A673 (cell line): ENCODE measurements around the gene IMMP1L. TPM values are rescaled to one million over a fixed set of nuclear protein-coding genes. Genes with fewer than 3 reads are reported as not detected.

Experiments used
- BruUV-seq: library from RNA; stranded (reverse); fragments of 400-500 nt; replicated peaks from 2 replicates; lab custom pipeline; 2021; lab: Mats Ljungman, UMichigan
- CTCF ChIA-PET: fragments of 300-600 bp; sonication (Branson Sonifier 250); formaldehyde crosslinking; loops from one replicate; lab custom pipeline; 2022; ENCODE audit warnings: antibody characterized with exemption; lab: Charles Lee
- POLR2A ChIA-PET: fragments of 300-600 bp; sonication (Branson Sonifier 250); formaldehyde crosslinking; loops from one replicate; lab custom pipeline; 2022; ENCODE audit warnings: antibody characterized with exemption; ENCODE audit not compliant: low non-redundant PET; lab: Charles Lee
- DNase-seq: peaks from one replicate; pipeline ENCODE4 v3.0.0-alpha.2; 2015; ENCODE audit warnings: low spot score
- H3K27ac ChIP-seq: fragments of 200-600 bp; sonication (generic); 2 replicates; pipeline ENCODE4 v1.5.1; 2016; ENCODE audit warnings: mixed run types, low read depth, mild to moderate bottlenecking, mixed read lengths, antibody characterized with exemption, low read length; ENCODE audit not compliant: poor library complexity, severe bottlenecking
- H3K27me3 ChIP-seq: fragments of 200-600 bp; sonication (generic); replicated peaks from 2 replicates; pipeline ENCODE4 v1.6.1; 2017; ENCODE audit warnings: mixed run types, low read depth, mild to moderate bottlenecking, mixed read lengths, antibody characterized with exemption, low read length; ENCODE audit not compliant: insufficient read depth, poor library complexity
- H3K36me3 ChIP-seq: fragments of 200-600 bp; sonication (generic); 2 replicates; pipeline ENCODE4 v1.6.1; 2016; ENCODE audit warnings: mixed run types, mild to moderate bottlenecking, mixed read lengths, antibody characterized with exemption, low read length; ENCODE audit not compliant: insufficient read depth, poor library complexity, severe bottlenecking
- H3K4me1 ChIP-seq: fragments of 200-600 bp; sonication (generic); 2 replicates; pipeline ENCODE4 v1.6.1; 2017; ENCODE audit warnings: mixed run types, mild to moderate bottlenecking, mixed read lengths, antibody characterized with exemption, low read length; ENCODE audit not compliant: insufficient read depth, poor library complexity, severe bottlenecking
- H3K4me3 ChIP-seq: fragments of 200-600 bp; sonication (generic); 2 replicates; pipeline ENCODE4 v1.5.1; 2016; ENCODE audit warnings: low read depth, mixed run types, mild to moderate bottlenecking, mixed read lengths, low read length; ENCODE audit not compliant: poor library complexity, severe bottlenecking
- H3K9me3 ChIP-seq: fragments of 200-600 bp; sonication (generic); 2 replicates; pipeline ENCODE4 v1.6.1; 2016; ENCODE audit warnings: mixed run types, low read depth, mild to moderate bottlenecking, mixed read lengths, antibody characterized with exemption, low read length; ENCODE audit not compliant: poor library complexity, severe bottlenecking
- EZH2 ChIP-seq: fragments of 200-600 bp; sonication (generic); IDR thresholded peaks from 2 replicates; pipeline ENCODE4 v1.6.1; 2017; ENCODE audit warnings: borderline replicate concordance, low read depth, mild to moderate bottlenecking, mixed read lengths, antibody characterized with exemption, low read length; ENCODE audit not compliant: poor library complexity, severe bottlenecking
- intact Hi-C: fragments of 100-400 bp; cut with micrococcal nuclease; formaldehyde crosslinking; loops from one replicate; pipeline ENCODE4 v1.10.0; 2022; ENCODE audit not compliant: unreplicated experiment
- total RNA-seq: library from RNA; stranded (reverse); gene quantifications from 2 replicates; pipeline ENCODE4 v1.2.3, GENCODE V29; 2021
- TF ChIP-seq, protein P1 (sequence below): fragments of 300-800, 200-600 bp; sonication (generic); conservative IDR thresholded peaks from 2 replicates; pipeline ENCODE4 v1.5.1; 2017; ENCODE audit warnings: low read depth, mild to moderate bottlenecking, antibody characterized with exemption, low read length, moderate library complexity, mixed read lengths

The IMMP1L gene
- total RNA-seq, 1 experiment from 2014 or later: 88.3 TPM

GRCh38 chr11:31419669-31420068 is 89.8 kb downstream of the IMMP1L start:
- BruUV-seq: no TSS peak
- Histone ChIP-seq H3K4me3 (no peak overlapping the region), H3K27me3 (no peaks in the 10 kb centered on the region), H3K4me1 (peaks cover 5% of the 10 kb centered on the region), H3K27ac (no peak overlapping the region), H3K9me3 (no peaks in the 10 kb centered on the region), H3K36me3 (no peaks in the 10 kb centered on the region)
- ChIA-PET POLR2A (no interaction called here), CTCF (no interaction called here)
- no peak for TF ChIP-seq EZH2
- TF ChIP-seq, protein P1, sequence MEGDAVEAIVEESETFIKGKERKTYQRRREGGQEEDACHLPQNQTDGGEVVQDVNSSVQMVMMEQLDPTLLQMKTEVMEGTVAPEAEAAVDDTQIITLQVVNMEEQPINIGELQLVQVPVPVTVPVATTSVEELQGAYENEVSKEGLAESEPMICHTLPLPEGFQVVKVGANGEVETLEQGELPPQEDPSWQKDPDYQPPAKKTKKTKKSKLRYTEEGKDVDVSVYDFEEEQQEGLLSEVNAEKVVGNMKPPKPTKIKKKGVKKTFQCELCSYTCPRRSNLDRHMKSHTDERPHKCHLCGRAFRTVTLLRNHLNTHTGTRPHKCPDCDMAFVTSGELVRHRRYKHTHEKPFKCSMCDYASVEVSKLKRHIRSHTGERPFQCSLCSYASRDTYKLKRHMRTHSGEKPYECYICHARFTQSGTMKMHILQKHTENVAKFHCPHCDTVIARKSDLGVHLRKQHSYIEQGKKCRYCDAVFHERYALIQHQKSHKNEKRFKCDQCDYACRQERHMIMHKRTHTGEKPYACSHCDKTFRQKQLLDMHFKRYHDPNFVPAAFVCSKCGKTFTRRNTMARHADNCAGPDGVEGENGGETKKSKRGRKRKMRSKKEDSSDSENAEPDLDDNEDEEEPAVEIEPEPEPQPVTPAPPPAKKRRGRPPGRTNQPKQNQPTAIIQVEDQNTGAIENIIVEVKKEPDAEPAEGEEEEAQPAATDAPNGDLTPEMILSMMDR: no peak
- intact Hi-C loops: no loop called here
- no peak for DNase-seq

GRCh38 chr11:31419138-31419537 is 90.3 kb downstream of the IMMP1L start:
- Histone ChIP-seq H3K27ac (no peak overlapping the region), H3K27me3 (no peaks in the 10 kb centered on the region), H3K4me3 (no peak overlapping the region), H3K9me3 (no peaks in the 10 kb centered on the region), H3K4me1 (peaks cover 5% of the 10 kb centered on the region), H3K36me3 (no peaks in the 10 kb centered on the region)
- intact Hi-C loops: no loop called here
- DNase-seq: no peak
- BruUV-seq: no TSS peak
- ChIA-PET CTCF (no interaction called here), POLR2A (no interaction called here)
- no peak for TF ChIP-seq EZH2
- TF ChIP-seq, protein P1: no peak

DNA sequence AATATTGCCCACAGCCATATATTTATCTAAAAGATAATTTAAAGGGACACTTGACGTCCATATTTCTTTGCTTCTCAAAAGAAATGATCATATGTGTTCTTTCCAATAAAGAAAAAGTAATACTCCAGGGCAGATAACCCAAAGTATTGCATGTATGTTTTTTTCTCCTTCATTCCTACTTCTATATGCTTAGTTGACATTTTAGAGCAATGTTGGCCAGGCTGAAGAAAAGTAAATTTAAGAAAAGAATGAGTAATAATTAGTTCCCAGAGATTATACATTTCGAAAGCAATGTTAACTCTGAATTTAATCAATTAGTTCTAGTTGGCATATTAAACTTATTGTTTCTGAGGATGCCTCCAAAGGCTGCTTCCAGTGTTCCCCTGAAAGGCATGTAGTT is 91.6 kb downstream of the IMMP1L start:
- H3K27me3 ChIP-seq: no peaks in the 10 kb centered on the region
- CTCF ChIA-PET: interaction anchor here (1.6 kb wide), 1 partner anchor 758 kb away, joined by 4 read pairs; no protein-coding TSS in a partner anchor
- no peak overlapping the region for H3K4me3 ChIP-seq
- TF ChIP-seq EZH2: no peak
- TF ChIP-seq, protein P1: no peak
- no peak for DNase-seq
- no peaks in the 10 kb centered on the region for H3K36me3 ChIP-seq
- POLR2A ChIA-PET: no interaction called here
- intact Hi-C loops: no loop called here
- peaks cover 5% of the 10 kb centered on the region for H3K4me1 ChIP-seq
- no peak overlapping the region for H3K27ac ChIP-seq
- BruUV-seq: no TSS peak
- no peaks in the 10 kb centered on the region for H3K9me3 ChIP-seq
